Mononuclear cell (primary cell): ENCODE measurements around the gene BTAF1. TPM values are rescaled to one million over a fixed set of nuclear protein-coding genes. Genes with fewer than 3 reads are reported as not detected.
"Not testable (repeated sequence)": the region's sequence is repeated elsewhere in the genome, so short reads cannot be mapped to it uniquely, and the experiment has no call there.

ENCODE experiments used
- H3K27me3 ChIP-seq: 2 replicates; pipeline ENCODE4 v1.6.0; 2011; ENCODE audit warnings: low read length, control low read depth; ENCODE audit not compliant: insufficient read depth
- H3K4me1 ChIP-seq: 2 replicates; pipeline ENCODE4 v1.5.1; 2011; ENCODE audit warnings: mild to moderate bottlenecking, low read length, control low read depth; ENCODE audit not compliant: insufficient read depth
- H3K4me3 ChIP-seq: 2 replicates; pipeline ENCODE4 v1.5.1; 2011; ENCODE audit warnings: mild to moderate bottlenecking, low read length, moderate library complexity
- H3K9me3 ChIP-seq: 2 replicates; pipeline ENCODE4 v1.5.1; 2011; ENCODE audit warnings: low read depth, mild to moderate bottlenecking, control low read depth, low read length
- total RNA-seq: library from RNA; depleted of rRNA; stranded (reverse); fragments of >200 nt; gene quantifications from one replicate; pipeline ENCODE4 v1.2.3, GENCODE V29; 2012

Gene BTAF1
- total RNA-seq, 1 donor = 130 TPM

DNA sequence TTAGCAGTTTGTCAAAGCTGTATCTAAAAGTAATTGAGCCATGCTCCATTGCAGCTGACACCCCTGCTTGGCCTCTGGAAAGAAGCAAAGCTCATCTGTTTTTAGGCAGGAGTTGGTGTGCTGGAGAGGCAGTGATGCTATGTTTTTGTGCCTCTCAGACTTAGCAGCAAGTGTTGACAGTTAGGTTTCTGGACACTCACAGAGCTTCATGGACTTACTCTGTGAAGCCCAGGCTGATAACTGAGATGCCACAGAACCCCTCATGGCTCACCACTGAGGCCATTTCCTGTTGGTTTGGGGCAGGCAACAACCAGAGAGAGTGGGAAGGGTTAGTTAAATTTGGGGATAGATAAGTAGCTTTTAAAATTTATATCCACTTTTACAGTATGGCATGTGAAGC is 59.8 kb downstream of the BTAF1 start:
- Histone ChIP-seq H3K4me1 (no peaks in the 10 kb centered on the region), H3K27me3 (no peaks in the 10 kb centered on the region), H3K9me3 (no peaks in the 10 kb centered on the region)

DNA sequence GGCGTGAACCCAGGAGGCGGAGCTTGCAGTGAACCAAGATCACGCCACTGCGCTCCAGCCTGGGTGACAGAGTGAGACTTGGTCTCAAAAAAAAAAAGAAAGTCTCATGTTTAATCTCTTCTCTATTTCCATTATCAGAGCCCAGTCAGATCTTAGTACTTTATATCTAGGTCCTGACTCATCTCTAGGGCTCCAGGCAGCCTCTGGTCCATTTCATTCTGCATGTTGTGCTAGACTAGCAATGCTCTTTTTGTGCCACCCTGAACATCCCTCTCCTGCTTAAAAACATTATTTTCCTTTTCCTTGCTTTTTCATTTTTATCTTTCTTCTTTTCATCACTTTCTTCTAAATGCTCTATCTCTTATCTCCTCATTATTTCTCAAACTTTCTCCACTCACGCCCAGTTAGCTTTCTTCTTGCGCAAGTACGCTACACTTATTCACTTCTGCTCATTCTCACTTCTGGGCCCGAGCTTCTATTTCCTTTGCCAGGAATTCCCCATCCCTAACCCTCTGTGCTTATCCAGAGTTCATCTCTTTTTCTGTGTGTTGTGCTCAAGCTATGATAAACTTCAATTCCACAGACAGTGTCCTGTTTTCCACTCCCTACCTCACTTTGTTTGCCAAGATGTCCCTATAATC is 63.9 kb downstream of the BTAF1 start:
- H3K27me3 ChIP-seq = no peaks in the 10 kb centered on the region
- H3K4me3 ChIP-seq = no peak overlapping the region
- no peaks in the 10 kb centered on the region for H3K4me1 ChIP-seq
- H3K9me3 ChIP-seq = no peaks in the 10 kb centered on the region

More for the DNA sequence above, 59.8 kb downstream of the BTAF1 start:
- no peak overlapping the region for H3K4me3 ChIP-seq

DNA sequence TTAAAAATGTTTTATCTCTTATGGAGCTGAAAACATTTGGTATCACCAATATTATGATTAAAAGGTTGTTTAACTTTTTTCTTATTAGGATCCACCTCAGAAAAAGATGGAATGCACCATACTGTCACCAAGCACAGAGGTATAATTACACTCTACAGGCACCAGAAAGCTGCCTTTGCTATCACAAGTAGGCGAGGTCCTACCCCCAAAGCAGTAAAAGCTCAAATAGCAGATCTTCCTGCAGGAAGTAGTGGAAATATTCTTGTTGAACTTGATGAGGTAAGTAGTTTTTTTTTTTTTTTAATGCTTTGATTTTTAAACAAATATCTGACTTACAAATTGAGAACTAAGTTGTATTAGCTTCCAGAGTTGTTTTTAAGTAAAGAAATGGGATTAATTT is 68.5 kb downstream of the BTAF1 start:
- Histone ChIP-seq H3K4me1 (no peaks in the 10 kb centered on the region), H3K27me3 (no peaks in the 10 kb centered on the region), H3K9me3 (no peaks in the 10 kb centered on the region), H3K4me3 (no peak overlapping the region)

DNA sequence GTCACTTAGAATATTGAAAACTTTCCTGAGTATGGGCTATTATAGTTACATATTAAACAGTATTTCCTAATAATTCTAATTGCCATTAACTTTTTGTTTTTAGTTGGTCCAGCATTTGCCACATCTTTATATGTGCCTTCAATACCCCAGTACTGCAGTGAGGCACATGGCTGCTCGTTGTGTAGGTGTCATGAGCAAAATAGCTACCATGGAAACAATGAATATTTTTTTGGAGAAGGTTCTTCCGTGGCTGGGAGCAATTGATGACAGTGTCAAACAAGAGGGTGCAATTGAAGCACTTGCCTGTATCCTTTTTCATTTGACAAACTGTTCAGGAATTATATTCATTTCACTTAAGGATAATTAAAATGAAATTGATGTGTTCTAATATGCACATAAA is 72.7 kb downstream of the BTAF1 start:
- H3K9me3 ChIP-seq = no peaks in the 10 kb centered on the region
- H3K27me3 ChIP-seq = no peaks in the 10 kb centered on the region
- H3K4me3 ChIP-seq = no peak overlapping the region
- H3K4me1 ChIP-seq = no peaks in the 10 kb centered on the region

DNA sequence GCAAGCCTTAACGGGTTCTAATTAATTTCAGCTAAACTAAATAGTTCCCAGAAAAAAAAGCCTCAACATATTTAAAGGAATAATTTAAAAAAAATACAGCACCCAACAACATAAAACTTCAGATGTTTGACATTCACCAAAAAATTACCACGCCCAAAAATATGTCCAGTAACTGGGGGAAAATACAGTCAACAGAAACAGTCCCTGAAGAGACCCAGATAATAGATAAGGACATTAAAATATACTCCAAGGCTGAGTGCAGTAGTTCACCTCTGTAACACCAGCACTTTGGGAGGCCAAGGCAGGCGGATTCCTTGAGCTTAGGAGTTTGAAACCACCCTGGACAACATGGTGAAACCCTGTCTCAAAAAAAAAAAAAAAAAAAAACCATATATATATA is 78.0 kb downstream of the BTAF1 start:
- Histone ChIP-seq H3K9me3 (no peaks in the 10 kb centered on the region), H3K4me1 (no peaks in the 10 kb centered on the region), H3K4me3 (no peak overlapping the region), H3K27me3 (no peaks in the 10 kb centered on the region)

DNA sequence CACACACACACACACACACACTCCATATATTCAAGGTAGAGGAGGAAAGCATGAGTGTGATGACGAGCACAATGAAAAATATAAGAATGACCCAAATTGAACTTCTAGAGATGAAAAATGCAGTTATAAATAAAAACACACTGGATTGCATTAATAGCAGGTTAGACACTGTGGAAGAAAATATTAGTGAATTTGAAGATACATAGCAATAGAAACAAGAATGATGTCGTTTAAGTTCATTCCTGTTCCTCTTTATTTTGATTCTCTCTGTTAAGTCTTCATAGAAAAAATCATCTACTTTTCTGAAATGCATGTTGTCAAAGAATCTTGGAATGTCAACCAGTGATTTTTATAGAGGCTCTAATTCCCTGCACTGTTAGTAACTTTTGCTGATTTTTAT is 78.4 kb downstream of the BTAF1 start:
- Histone ChIP-seq H3K4me1 (no peaks in the 10 kb centered on the region), H3K4me3 (no peak overlapping the region), H3K27me3 (no peaks in the 10 kb centered on the region), H3K9me3 (no peaks in the 10 kb centered on the region)

DNA sequence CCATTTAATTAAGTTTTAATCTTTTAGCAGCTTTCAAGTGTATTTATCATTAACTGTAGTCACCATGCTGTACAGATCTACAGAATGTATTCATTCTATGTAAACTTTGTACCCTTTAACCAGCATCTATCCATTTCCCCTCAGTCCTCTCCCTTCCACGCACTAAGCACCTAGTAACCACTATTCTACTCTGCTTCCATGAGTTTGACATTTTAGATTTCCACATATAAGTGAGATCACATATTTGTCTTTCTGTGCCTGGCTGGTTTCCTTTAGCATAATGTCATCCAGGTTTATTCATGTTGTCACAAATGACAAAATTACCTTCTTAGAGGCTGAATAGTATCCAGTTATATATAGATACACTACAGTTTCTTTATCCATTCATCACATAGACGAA is 79.7 kb downstream of the BTAF1 start:
- no peaks in the 10 kb centered on the region for H3K9me3 ChIP-seq
- no peaks in the 10 kb centered on the region for H3K4me1 ChIP-seq
- no peak overlapping the region for H3K4me3 ChIP-seq
- no peaks in the 10 kb centered on the region for H3K27me3 ChIP-seq

DNA sequence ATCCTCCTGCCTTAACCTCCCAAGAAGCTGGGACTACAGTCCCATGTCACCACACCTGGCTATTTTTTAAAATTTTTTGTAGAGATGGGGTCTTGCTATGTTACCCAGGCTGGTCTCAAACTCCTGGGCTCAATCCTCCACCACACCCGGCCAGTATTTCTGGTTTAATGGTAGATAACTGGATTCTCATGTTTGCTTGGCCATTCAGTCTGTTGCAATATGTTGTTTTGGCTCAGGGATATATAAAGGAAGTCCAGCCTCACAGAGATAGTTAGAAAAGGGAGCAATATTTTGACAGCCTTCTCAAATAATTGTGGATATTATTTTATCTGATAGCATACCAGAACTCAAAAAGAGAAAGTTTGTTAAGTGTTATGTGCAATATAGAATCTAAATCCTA is 82.4 kb downstream of the BTAF1 start:
- Histone ChIP-seq H3K9me3 (no peaks in the 10 kb centered on the region), H3K27me3 (no peaks in the 10 kb centered on the region), H3K4me3 (no peak overlapping the region), H3K4me1 (no peaks in the 10 kb centered on the region)

DNA sequence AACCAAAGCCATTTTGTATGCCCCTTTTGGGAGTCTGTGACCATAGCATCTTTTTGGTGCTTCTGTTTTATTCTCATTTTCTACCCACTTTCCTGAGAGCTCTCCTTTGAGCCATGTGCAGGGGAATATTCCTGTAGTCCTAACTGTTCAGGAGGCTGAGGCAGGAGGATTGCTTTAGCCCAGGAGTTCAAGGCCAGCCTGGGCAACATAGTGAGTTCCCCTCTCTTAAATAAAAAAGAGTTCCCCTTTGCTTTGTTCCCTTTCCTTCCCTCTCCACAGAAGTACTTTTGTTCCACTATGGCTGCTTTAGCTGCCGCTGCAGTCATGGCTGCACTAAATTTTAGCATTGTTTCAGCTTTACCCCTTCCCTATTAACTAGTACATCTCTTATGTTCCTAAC is 85.9 kb downstream of the BTAF1 start:
- no peaks in the 10 kb centered on the region for H3K4me1 ChIP-seq
- H3K4me3 ChIP-seq = no peak overlapping the region
- H3K9me3 ChIP-seq = no peaks in the 10 kb centered on the region
- no peaks in the 10 kb centered on the region for H3K27me3 ChIP-seq

DNA sequence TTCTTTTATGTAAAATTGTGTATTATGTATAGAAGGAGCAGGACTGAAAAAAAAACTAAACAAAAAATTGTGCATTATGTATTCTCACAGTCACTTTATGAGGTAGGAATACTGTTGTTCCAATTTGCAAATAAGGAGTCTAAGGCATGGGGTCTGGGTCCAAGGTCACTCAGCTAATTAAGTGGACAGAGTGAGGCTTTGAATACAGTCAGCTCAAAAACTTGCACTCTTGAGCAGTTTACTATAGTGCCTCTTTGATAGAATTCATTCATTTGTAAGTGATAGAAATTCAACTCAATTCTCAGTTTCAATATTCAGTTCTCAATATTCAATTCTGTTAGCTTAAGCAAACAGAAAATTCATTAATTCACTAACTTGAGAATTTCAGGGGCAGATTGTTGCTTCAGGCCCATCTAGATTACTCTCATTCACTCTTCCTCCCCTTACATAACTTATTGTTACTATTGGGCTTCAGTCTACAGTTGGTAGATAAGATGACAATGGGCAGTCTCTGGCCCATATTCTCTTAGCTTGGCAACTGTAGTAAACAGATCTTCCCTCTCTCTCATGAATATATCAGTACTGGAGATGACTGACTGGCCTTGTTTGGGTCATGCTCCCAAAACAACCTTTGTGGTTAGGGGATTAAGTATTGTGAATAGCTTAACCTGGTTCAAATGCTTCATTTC is 86.6 kb downstream of the BTAF1 start:
- H3K4me1 ChIP-seq = no peaks in the 10 kb centered on the region
- H3K27me3 ChIP-seq = no peaks in the 10 kb centered on the region
- H3K9me3 ChIP-seq = no peaks in the 10 kb centered on the region
- no peak overlapping the region for H3K4me3 ChIP-seq

DNA sequence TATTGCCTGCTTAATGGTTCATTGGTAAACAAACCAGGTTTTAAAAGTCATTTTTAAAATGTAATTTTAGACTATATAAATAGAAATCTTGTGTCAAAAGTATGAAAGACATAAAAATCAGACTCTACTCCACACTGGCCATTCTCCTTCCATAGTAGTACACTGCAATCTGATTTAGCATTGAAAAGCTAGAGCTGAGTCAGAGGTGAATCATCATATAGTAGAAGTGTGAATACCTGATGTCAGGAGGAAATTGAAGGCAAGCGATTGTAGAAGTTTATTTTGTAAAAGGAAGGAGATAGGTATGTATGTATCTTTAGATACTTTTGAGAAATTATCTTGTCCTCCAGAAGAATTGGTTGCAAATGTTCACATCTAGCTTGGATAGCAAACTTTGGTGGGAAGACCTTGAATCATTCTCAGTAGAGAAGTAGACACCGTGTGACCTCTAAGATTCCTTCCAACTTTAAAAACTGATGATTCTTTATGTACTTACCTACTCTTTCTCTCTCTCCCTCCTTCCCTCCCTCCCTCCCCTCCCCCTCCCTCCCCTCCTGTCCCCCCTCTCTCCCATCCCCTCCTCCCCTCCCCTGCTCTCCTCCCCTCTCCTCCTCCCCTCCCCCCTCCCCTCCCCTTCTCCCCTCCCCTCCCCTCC is 88.1 kb downstream of the BTAF1 start:
- Histone ChIP-seq H3K4me3 (no peak overlapping the region), H3K27me3 (no peaks in the 10 kb centered on the region), H3K9me3 (no peaks in the 10 kb centered on the region), H3K4me1 (no peaks in the 10 kb centered on the region)

DNA sequence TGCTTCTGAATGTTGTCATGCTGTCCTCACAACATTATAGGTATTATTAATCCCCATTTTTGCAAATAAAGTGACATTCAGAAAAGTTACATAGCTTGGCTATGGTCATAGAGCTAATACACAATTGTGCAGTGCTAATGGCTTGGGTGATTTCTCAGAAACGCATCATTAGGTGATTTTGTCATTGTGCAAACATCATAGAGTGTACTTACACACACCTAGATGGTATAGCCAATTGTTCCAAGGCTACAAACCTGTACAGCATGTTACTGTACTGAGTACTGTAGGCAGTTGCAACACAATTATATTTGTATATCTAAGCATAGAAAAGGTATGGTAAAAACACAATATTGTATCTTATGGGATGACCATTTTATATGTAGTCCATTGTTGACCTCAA is 91.0 kb downstream of the BTAF1 start:
- H3K4me1 ChIP-seq = no peaks in the 10 kb centered on the region
- no peak overlapping the region for H3K4me3 ChIP-seq
- H3K9me3 ChIP-seq = no peaks in the 10 kb centered on the region
- no peaks in the 10 kb centered on the region for H3K27me3 ChIP-seq

DNA sequence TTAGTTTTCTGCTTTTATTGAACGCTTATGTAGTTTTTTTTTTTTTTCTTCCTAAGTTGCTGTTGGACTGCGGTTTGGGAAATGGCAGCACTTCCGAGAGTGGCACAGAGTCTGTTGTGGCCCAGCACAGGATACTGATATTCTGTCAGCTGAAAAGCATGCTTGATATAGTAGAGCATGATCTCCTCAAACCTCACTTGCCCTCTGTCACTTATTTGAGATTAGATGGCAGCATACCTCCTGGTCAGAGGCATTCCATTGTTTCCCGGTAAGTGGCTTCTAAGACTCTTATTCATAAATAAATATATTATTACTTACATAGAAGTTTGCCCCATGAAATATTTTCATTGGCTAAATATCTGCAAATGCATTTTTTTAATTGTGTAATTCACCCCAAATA is 101.1 kb downstream of the BTAF1 start:
- Histone ChIP-seq H3K4me1 (no peaks in the 10 kb centered on the region), H3K9me3 (no peaks in the 10 kb centered on the region), H3K4me3 (no peak overlapping the region), H3K27me3 (no peaks in the 10 kb centered on the region)

DNA sequence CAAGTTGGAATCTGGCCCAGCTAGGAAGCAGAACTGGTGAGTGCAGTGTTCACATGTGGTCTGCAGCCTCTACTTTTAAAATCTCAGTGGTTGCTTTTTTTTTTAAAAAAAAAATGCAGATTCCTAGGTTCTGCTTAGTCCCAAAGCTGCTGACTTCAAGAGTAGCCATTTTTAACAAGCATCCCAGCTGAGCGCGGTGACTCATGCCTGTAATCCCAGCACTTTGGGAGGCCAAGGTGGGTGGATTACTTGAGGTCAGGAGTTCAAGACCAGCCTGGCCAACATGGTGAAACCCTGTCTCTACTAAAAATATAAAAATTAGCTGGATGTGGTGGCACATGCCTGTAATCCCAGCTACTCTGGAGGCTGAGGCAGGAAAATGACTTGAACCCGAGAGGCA is 101.8 kb downstream of the BTAF1 start:
- not testable (repeated sequence) for H3K4me1 ChIP-seq, H3K4me3 ChIP-seq, H3K9me3 ChIP-seq, H3K27me3 ChIP-seq

DNA sequence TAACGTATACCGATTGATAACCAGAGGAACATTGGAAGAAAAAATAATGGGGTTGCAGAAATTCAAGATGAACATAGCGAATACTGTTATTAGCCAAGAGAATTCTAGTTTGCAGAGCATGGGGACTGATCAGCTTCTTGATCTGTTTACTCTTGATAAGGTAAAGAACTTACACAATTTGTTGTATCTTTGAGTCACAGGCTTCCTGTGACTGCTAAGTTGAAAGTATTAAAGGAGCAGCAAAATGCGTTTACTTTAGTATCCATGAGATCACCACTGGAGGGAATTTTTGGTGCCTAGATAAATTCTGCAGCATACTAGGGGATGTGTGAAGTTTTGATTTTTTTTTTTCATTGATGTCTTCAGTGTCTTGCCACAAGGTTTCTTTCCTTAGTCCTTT is 103.6 kb downstream of the BTAF1 start:
- H3K4me3 ChIP-seq = no peak overlapping the region
- H3K4me1 ChIP-seq = no peaks in the 10 kb centered on the region
- no peaks in the 10 kb centered on the region for H3K9me3 ChIP-seq
- H3K27me3 ChIP-seq = no peaks in the 10 kb centered on the region

DNA sequence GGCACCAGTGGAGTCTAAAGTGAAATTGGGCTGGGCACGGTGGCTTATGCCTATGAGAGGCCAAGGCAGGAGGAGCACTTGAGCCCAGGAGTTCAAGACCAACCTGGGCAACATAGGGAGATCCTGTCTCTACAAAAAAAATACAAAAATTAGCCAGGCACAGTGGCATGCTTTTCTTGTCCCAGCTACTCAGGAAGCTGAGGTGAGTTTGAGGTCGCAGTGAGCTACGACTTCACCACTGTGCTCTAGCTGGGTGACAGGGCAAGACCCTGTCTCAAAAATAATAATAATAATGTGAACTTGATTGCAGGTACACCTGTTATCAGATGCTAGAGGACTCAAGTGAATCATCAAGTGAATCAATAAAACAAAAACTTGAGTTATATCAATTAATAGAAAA is 108.0 kb downstream of the BTAF1 start:
- Histone ChIP-seq H3K4me3 (no peak overlapping the region), H3K9me3 (no peaks in the 10 kb centered on the region), H3K4me1 (no peaks in the 10 kb centered on the region), H3K27me3 (no peaks in the 10 kb centered on the region)
